HG03139 (cell line): ENCODE measurements around the gene LMOD2.
"Not testable (repeated sequence)": the region's sequence is repeated elsewhere in the genome, so short reads cannot be mapped to it uniquely, and the experiment has no call there.

Source experiments
- ATAC-seq: cut with Tn5 transposase; IDR thresholded peaks from one replicate; pipeline ENCODE4 v1.9.1; 2021; ENCODE audit not compliant: unreplicated experiment

The LMOD2 gene

GRCh38 chr7:123655614-123656013, at the start of gene LMOD2:
Gene LMOD2 (plus strand): TSS chr7:123655866. CDS start chr7:123655964, 98 bp downstream.
- no peak for ATAC-seq

- ATAC-seq = no peak
Observed at GRCh38 chr7:123607423-123607975, 48.2 kb upstream of the LMOD2 start.

GRCh38 chr7:123608991-123609882, 46.4 kb upstream of the LMOD2 start:
- no peak for ATAC-seq

GRCh38 chr7:123609883-123610239, 45.8 kb upstream of the LMOD2 start:
- ATAC-seq = no peak

- ATAC-seq = no peak
Observed at GRCh38 chr7:123612024-123612423, 43.6 kb upstream of the LMOD2 start.

- no peak for ATAC-seq
Observed at GRCh38 chr7:123615344-123615743, 40.3 kb upstream of the LMOD2 start.

- ATAC-seq = no peak
Observed at GRCh38 chr7:123616223-123616622, 39.4 kb upstream of the LMOD2 start.

- no peak for ATAC-seq
Observed at GRCh38 chr7:123621707-123622106, 34.0 kb upstream of the LMOD2 start.

GRCh38 chr7:123622660-123623386, 32.8 kb upstream of the LMOD2 start:
- ATAC-seq = no peak

- ATAC-seq = peak; percentile 85
Observed at GRCh38 chr7:123624527-123625183, 31.0 kb upstream of the LMOD2 start.

- ATAC-seq = no peak
Observed at GRCh38 chr7:123625254-123625653, 30.4 kb upstream of the LMOD2 start.

GRCh38 chr7:123627851-123628250, 27.8 kb upstream of the LMOD2 start:
- ATAC-seq = no peak

GRCh38 chr7:123628829-123629228, 26.8 kb upstream of the LMOD2 start:
- ATAC-seq = no peak

- ATAC-seq = no peak
Observed at GRCh38 chr7:123629281-123629680, 26.4 kb upstream of the LMOD2 start.

GRCh38 chr7:123632808-123633207, 22.9 kb upstream of the LMOD2 start:
- no peak for ATAC-seq

GRCh38 chr7:123633553-123633952, 22.1 kb upstream of the LMOD2 start:
- ATAC-seq = no peak

GRCh38 chr7:123634011-123634573, 21.6 kb upstream of the LMOD2 start:
- ATAC-seq = not testable (repeated sequence)

GRCh38 chr7:123635551-123636359, 19.9 kb upstream of the LMOD2 start:
- ATAC-seq = no peak

- no peak for ATAC-seq
Observed at GRCh38 chr7:123637203-123637602, 18.5 kb upstream of the LMOD2 start.

- ATAC-seq = no peak
Observed at GRCh38 chr7:123637878-123638277, 17.8 kb upstream of the LMOD2 start.
